Measurements from ENCODE around the gene NHSL1.

The NHSL1 gene

DNA sequence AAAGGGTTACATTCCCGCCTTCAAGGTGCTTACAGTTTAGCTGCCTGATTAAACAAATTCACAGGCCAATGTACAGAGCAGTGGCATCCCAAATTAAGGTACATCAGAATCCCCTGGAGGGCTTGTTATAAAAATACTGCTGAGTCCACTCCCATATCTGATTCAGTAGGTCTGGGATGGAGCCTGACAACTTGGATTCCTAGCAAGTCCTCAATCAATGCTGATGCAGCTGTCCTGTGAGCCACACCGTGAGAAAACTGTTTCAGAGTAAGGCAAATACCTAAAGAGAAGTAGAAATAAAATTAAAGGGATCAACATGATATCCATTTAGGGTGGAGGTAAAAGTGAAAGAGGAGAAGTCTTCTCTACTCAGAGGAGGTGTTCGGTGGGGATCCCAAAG, 16.5 kb downstream of the NHSL1 start:
- no peak for DNase-seq (ENCODE audit: low spot score in 2 of 2)
- H3K9me3 Mint-ChIP-seq: no peaks in the 10 kb centered on the region
- no peak overlapping the region for H3K4me3 Mint-ChIP-seq
- peaks cover 13% of the 10 kb centered on the region for H3K27me3 Mint-ChIP-seq
- H3K4me1 Mint-ChIP-seq: no peaks in the 10 kb centered on the region
- no peak for ATAC-seq (ENCODE audit: low read depth)
- H3K36me3 Mint-ChIP-seq: no peaks in the 10 kb centered on the region
- no peak overlapping the region for H3K27ac Mint-ChIP-seq

- H3K27ac Mint-ChIP-seq: no peak overlapping the region
- no peaks in the 10 kb centered on the region for H3K36me3 Mint-ChIP-seq
- no peak for DNase-seq (ENCODE audit: low spot score in 2 of 2)
- H3K4me3 Mint-ChIP-seq: no peak overlapping the region
- H3K4me1 Mint-ChIP-seq: no peaks in the 10 kb centered on the region
- peaks cover 3% of the 10 kb centered on the region for H3K27me3 Mint-ChIP-seq
- H3K9me3 Mint-ChIP-seq: no peaks in the 10 kb centered on the region
- no peak for ATAC-seq (ENCODE audit: low read depth)
Measured at GRCh38 chr6:138480279-138480949, 18.9 kb downstream of the NHSL1 start.

- Mint-ChIP-seq H3K4me1 (no peaks in the 10 kb centered on the region), H3K9me3 (no peaks in the 10 kb centered on the region), H3K27ac (no peak overlapping the region), H3K4me3 (no peak overlapping the region), H3K27me3 (no peaks in the 10 kb centered on the region), H3K36me3 (no peaks in the 10 kb centered on the region)
- DNase-seq (ENCODE audit: low spot score in 2 of 2) (no peak), ATAC-seq (ENCODE audit: low read depth) (no peak)
Measured at GRCh38 chr6:138477913-138478539, 21.3 kb downstream of the NHSL1 start.

- H3K27me3 Mint-ChIP-seq: peaks cover 1% of the 10 kb centered on the region
- no peak overlapping the region for H3K4me3 Mint-ChIP-seq
- no peaks in the 10 kb centered on the region for H3K36me3 Mint-ChIP-seq
- H3K4me1 Mint-ChIP-seq: no peaks in the 10 kb centered on the region
- no peak overlapping the region for H3K27ac Mint-ChIP-seq
- no peaks in the 10 kb centered on the region for H3K9me3 Mint-ChIP-seq
- DNase-seq (ENCODE audit: low spot score in 2 of 2) (no peak), ATAC-seq (ENCODE audit: low read depth) (no peak)
Measured at GRCh38 chr6:138476116-138476515, 23.2 kb downstream of the NHSL1 start.

- DNase-seq (ENCODE audit: low spot score in 2 of 2) (no peak), ATAC-seq (ENCODE audit: low read depth) (no peak)
- peaks cover 4% of the 10 kb centered on the region for H3K27me3 Mint-ChIP-seq
- no peaks in the 10 kb centered on the region for H3K36me3 Mint-ChIP-seq
- no peaks in the 10 kb centered on the region for H3K9me3 Mint-ChIP-seq
- H3K4me3 Mint-ChIP-seq: no peak overlapping the region
- no peak overlapping the region for H3K27ac Mint-ChIP-seq
- no peaks in the 10 kb centered on the region for H3K4me1 Mint-ChIP-seq
Measured at GRCh38 chr6:138473144-138473543, 26.1 kb downstream of the NHSL1 start.

DNA sequence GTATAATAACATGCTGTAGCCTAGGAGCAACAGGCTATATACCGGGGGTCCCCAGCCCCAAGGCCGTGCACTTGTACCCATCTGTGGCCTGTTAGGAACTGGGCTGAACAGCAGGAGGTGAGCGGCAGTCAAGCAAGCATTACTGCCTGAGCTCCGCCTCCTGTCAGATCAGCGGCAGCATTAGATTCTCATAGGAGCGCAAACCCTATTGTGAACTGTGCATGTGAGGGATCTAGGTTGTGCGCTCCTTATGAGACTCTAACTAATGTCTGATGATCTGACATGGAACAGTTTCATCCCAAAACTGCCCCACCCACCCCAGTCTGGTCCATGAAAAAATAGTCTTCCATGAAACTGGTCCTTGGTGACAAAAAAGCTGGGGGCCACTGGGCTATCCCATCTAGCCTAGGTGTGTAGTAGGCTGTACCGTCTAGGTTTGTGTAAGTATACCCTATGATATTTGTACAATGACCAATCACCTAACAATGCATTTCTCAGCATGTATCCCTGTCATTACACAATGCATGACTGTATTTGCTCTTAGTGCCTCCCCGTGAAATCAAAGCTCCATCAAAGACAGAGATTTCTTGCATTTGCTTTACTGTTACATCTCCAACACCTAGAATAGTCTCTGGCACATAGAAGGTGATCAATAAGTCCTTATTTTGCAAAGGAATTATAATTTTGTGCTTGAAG, 30.8 kb downstream of the NHSL1 start:
- peaks cover 5% of the 10 kb centered on the region for H3K27me3 Mint-ChIP-seq
- no peaks in the 10 kb centered on the region for H3K4me1 Mint-ChIP-seq
- no peaks in the 10 kb centered on the region for H3K36me3 Mint-ChIP-seq
- H3K9me3 Mint-ChIP-seq: no peaks in the 10 kb centered on the region
- H3K27ac Mint-ChIP-seq: no peak overlapping the region
- H3K4me3 Mint-ChIP-seq: no peak overlapping the region
- ATAC-seq (ENCODE audit: low read depth): no peak
- no peak for DNase-seq (ENCODE audit: low spot score in 2 of 2)

- ATAC-seq (ENCODE audit: low read depth): no peak
- H3K27me3 Mint-ChIP-seq: peaks cover 5% of the 10 kb centered on the region
- no peak overlapping the region for H3K27ac Mint-ChIP-seq
- no peaks in the 10 kb centered on the region for H3K4me1 Mint-ChIP-seq
- H3K9me3 Mint-ChIP-seq: no peaks in the 10 kb centered on the region
- no peaks in the 10 kb centered on the region for H3K36me3 Mint-ChIP-seq
- no peak overlapping the region for H3K4me3 Mint-ChIP-seq
- no peak for DNase-seq (ENCODE audit: low spot score in 2 of 2)
Measured at GRCh38 chr6:138467901-138468300, 31.4 kb downstream of the NHSL1 start.

GRCh38 chr6:138465007-138465645, 34.2 kb downstream of the NHSL1 start:
- Mint-ChIP-seq H3K36me3 (no peaks in the 10 kb centered on the region), H3K27ac (no peak overlapping the region), H3K4me1 (no peaks in the 10 kb centered on the region), H3K4me3 (no peak overlapping the region), H3K9me3 (no peaks in the 10 kb centered on the region), H3K27me3 (peaks cover 4% of the 10 kb centered on the region)
- no peak for DNase-seq (ENCODE audit: low spot score in 2 of 2)
- no peak for ATAC-seq (ENCODE audit: low read depth)

- ATAC-seq (ENCODE audit: low read depth): no peak
- H3K27me3 Mint-ChIP-seq: peaks cover 4% of the 10 kb centered on the region
- no peaks in the 10 kb centered on the region for H3K9me3 Mint-ChIP-seq
- H3K4me1 Mint-ChIP-seq: no peaks in the 10 kb centered on the region
- no peaks in the 10 kb centered on the region for H3K36me3 Mint-ChIP-seq
- no peak overlapping the region for H3K4me3 Mint-ChIP-seq
- no peak overlapping the region for H3K27ac Mint-ChIP-seq
- DNase-seq (ENCODE audit: low spot score in 2 of 2): no peak
Measured at GRCh38 chr6:138464085-138464484, 35.2 kb downstream of the NHSL1 start.

- H3K4me1 Mint-ChIP-seq: peaks cover under 1% of the 10 kb centered on the region
- no peaks in the 10 kb centered on the region for H3K9me3 Mint-ChIP-seq
- H3K36me3 Mint-ChIP-seq: no peaks in the 10 kb centered on the region
- no peak overlapping the region for H3K27ac Mint-ChIP-seq
- no peak for ATAC-seq (ENCODE audit: low read depth)
- DNase-seq (ENCODE audit: low spot score in 2 of 2): no peak
- H3K4me3 Mint-ChIP-seq: no peak overlapping the region
- H3K27me3 Mint-ChIP-seq: peaks cover 2% of the 10 kb centered on the region
Measured at GRCh38 chr6:138461647-138462046, 37.6 kb downstream of the NHSL1 start.

DNA sequence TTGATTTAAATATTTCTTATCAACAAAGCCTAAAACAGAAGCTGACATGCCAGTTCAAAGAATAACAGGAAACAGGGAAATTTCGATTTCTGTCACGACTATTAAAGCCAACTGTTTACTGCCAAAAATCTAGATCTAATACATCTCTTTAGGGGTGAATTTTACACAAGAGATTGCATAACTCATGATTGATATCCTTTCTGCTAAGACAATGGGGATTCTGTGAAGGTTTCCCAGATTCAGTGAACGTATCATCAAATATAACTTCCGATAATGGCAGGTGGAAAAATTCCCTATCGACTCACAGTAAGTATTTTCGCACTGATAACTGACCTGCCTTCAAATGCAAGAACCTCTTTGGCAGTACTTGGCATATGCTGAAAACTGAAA, 42.9 kb downstream of the NHSL1 start:
- H3K9me3 Mint-ChIP-seq: no peaks in the 10 kb centered on the region
- ATAC-seq (ENCODE audit: low read depth) (no peak), DNase-seq (ENCODE audit: low spot score in 2 of 2) (no peak)
- H3K4me1 Mint-ChIP-seq: peaks cover 16% of the 10 kb centered on the region
- no peaks in the 10 kb centered on the region for H3K36me3 Mint-ChIP-seq
- peak overlapping the region; percentile 45 for H3K27ac Mint-ChIP-seq
- H3K4me3 Mint-ChIP-seq: peak overlapping the region; percentile 43
- peaks cover 2% of the 10 kb centered on the region for H3K27me3 Mint-ChIP-seq

DNA sequence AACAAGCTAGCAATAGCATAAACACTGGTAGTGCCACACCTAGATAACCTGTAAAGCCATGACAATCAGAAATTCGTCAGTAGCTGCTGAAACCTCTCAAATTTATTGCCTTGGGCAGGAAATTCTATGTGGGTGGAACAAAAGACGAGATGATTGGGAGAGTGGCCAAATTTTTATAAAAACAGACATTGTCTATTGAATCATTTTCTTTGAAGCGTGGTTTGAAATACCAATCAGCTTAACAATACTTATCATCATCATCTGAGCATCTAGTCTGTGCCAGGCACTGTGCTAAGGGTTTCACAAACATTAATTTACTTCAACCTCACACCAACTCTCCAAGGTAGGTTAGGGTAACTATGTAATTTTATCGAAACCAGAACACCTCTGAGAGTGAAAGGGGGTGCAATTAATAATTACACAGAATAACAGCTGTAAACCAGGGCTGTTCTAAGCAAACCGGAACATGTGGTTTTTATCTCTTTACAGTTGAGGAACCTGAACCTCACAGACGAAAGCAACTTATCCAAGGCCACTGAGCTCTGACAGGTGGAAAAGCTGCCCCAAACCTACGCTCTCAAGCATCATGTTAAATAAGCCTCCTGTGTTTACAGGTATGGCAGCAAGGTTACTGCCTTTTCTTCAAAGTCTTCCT, 43.4 kb downstream of the NHSL1 start:
- Mint-ChIP-seq H3K27me3 (peaks cover 4% of the 10 kb centered on the region), H3K9me3 (peaks cover 2% of the 10 kb centered on the region), H3K27ac (peak overlapping the region; percentile 45), H3K4me1 (peaks cover 16% of the 10 kb centered on the region), H3K4me3 (peak overlapping the region; percentile 43), H3K36me3 (no peaks in the 10 kb centered on the region)
- ATAC-seq (ENCODE audit: low read depth) (peak; percentile 92), DNase-seq (ENCODE audit: low spot score in 2 of 2) (peak; percentile 16 to 47)

- DNase-seq (ENCODE audit: low spot score in 2 of 2) (peak in 1 of 2 donors; percentile 9), ATAC-seq (ENCODE audit: low read depth) (peak; percentile 63)
- H3K4me3 Mint-ChIP-seq: peak overlapping the region; percentile 8
- peaks cover 5% of the 10 kb centered on the region for H3K27me3 Mint-ChIP-seq
- H3K36me3 Mint-ChIP-seq: no peaks in the 10 kb centered on the region
- H3K9me3 Mint-ChIP-seq: peaks cover 3% of the 10 kb centered on the region
- H3K27ac Mint-ChIP-seq: no peak overlapping the region
- H3K4me1 Mint-ChIP-seq: peaks cover 21% of the 10 kb centered on the region
Measured at GRCh38 chr6:138454981-138455706, 44.1 kb downstream of the NHSL1 start.

Data from memory B cell (primary cell).